Measurements from ENCODE around the gene APOB.

APOB gene

GRCh38 chr2:21020031-21020667, 23.7 kb downstream of the APOB start:
- DNase-seq (ENCODE audit: low read depth in 2 of 2): no peak

GRCh38 chr2:21019678-21020021, 24.2 kb downstream of the APOB start:
- no peak for DNase-seq (ENCODE audit: low read depth in 2 of 2)

GRCh38 chr2:21019000-21019677, 24.7 kb downstream of the APOB start:
- no peak for DNase-seq (ENCODE audit: low read depth in 2 of 2)

GRCh38 chr2:21018290-21018689, 25.6 kb downstream of the APOB start:
- DNase-seq (ENCODE audit: low read depth in 2 of 2): no peak

GRCh38 chr2:21017748-21018276, 26.1 kb downstream of the APOB start:
- no peak for DNase-seq (ENCODE audit: low read depth in 2 of 2)

GRCh38 chr2:21015281-21015645, 28.6 kb downstream of the APOB start:
- no peak for DNase-seq (ENCODE audit: low read depth in 2 of 2)

GRCh38 chr2:21014364-21015280, 29.3 kb downstream of the APOB start:
- DNase-seq (ENCODE audit: low read depth in 2 of 2): no peak

- DNase-seq (ENCODE audit: low read depth in 2 of 2): no peak
Observed at GRCh38 chr2:21013043-21013816, 30.6 kb downstream of the APOB start.

GRCh38 chr2:21012557-21012937, 31.3 kb downstream of the APOB start:
- no peak for DNase-seq (ENCODE audit: low read depth in 2 of 2)

GRCh38 chr2:21011876-21012556, 31.9 kb downstream of the APOB start:
- no peak for DNase-seq (ENCODE audit: low read depth in 2 of 2)

- DNase-seq (ENCODE audit: low read depth in 2 of 2): no peak
Observed at GRCh38 chr2:21011453-21011852, 32.4 kb downstream of the APOB start.

GRCh38 chr2:21010813-21011439, 32.9 kb downstream of the APOB start:
- no peak for DNase-seq (ENCODE audit: low read depth in 2 of 2)

- no peak for DNase-seq (ENCODE audit: low read depth in 2 of 2)
Observed at GRCh38 chr2:21009662-21010225, 34.1 kb downstream of the APOB start.

GRCh38 chr2:21008790-21009661, 34.8 kb downstream of the APOB start:
- no peak for DNase-seq (ENCODE audit: low read depth in 2 of 2)

GRCh38 chr2:21008014-21008789, 35.7 kb downstream of the APOB start:
- DNase-seq (ENCODE audit: low read depth in 2 of 2): no peak

- no peak for DNase-seq (ENCODE audit: low read depth in 2 of 2)
Observed at GRCh38 chr2:21007129-21008013, 36.5 kb downstream of the APOB start.

- no peak for DNase-seq (ENCODE audit: low read depth in 2 of 2)
Observed at GRCh38 chr2:21006423-21007128, 37.3 kb downstream of the APOB start.

Data from fibroblast of skin of left quadriceps (primary cell).